ENCODE data around the gene MUC15. TPM values are rescaled to one million over a fixed set of nuclear protein-coding genes. Genes with fewer than 3 reads are reported as not detected.
"Not testable (repeated sequence)": the region's sequence is repeated elsewhere in the genome, so short reads cannot be mapped to it uniquely, and the experiment has no call there.

The MUC15 gene
- total and polyA plus RNA-seq, 2 experiments from 2014 or later, result not detected

DNA sequence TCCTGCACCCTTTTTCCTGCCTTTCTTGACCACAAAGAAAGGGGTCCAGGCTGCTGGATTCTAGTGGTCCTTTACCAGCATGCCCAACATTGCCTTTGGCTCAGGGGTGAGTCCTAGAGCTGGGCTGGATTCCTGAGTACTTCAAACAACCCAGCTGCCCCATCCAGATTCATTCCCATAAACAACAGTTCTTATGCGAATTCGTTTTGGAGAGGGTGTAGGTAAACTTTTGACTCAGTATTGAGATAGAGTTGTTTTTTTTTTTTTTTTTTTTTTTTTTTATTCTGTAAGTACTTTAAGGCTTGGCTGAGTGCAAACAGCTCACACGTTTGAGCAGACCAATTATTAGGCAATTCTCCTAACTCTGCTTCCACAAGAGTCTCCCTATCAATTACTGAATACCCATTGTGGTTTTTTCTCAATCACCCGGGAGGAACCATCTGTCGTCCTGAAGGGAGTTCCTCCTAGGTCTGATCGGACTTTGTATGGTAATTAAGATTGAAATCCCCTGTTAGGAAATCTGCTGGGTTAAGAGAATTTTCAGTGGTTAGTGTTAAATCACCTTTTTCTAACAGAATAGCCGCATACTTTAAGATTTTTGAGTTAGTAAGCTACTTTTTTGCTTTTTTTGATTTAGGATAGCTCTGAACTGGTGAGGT lies 23.3 kb upstream of the MUC15 start:
- H3K36me3 ChIP-seq (ENCODE audit: insufficient read depth); ATAC-seq; H3K36me3 Mint-ChIP-seq (ENCODE audit: low read depth); H3K4me1 Mint-ChIP-seq; H3K4me3 ChIP-seq; H3K27ac Mint-ChIP-seq; H3K27ac ChIP-seq (ENCODE audit: low read depth); H3K9me3 Mint-ChIP-seq; H4K20me1 ChIP-seq (replicated peaks; ENCODE audit: insufficient read depth); H2AFZ ChIP-seq; H3K27me3 Mint-ChIP-seq (ENCODE audit: insufficient read depth, low read depth, poor library complexity); H3F3A ChIP-seq (replicated peaks; ENCODE audit: low read depth); H3K9me2 ChIP-seq (ENCODE audit: insufficient read depth); H3K4me2 ChIP-seq; H3K79me2 ChIP-seq (replicated peaks; ENCODE audit: insufficient read depth); H3K27me3 ChIP-seq (ENCODE audit: insufficient read depth); DNase-seq (ENCODE audit: low spot score); H3K4me1 ChIP-seq (ENCODE audit: insufficient read depth); H3K4me3 Mint-ChIP-seq: not testable (repeated sequence)

GRCh38 chr11:26593691-26594090 lies 21.6 kb upstream of the MUC15 start:
- Histone ChIP-seq H2AFZ (no peak overlapping the region), H3K27ac (ENCODE audit: low read depth) (no peak overlapping the region), H3K36me3 (ENCODE audit: insufficient read depth) (no peaks in the 10 kb centered on the region), H3K9me2 (ENCODE audit: insufficient read depth) (no peaks in the 10 kb centered on the region), H3K27me3 (ENCODE audit: insufficient read depth) (no peaks in the 10 kb centered on the region), H4K20me1 (replicated peaks; ENCODE audit: insufficient read depth) (no peaks in the 10 kb centered on the region), H3K4me2 (no peak overlapping the region), H3K79me2 (replicated peaks; ENCODE audit: insufficient read depth) (no peaks in the 10 kb centered on the region), H3K4me3 (no peak overlapping the region), H3F3A (replicated peaks; ENCODE audit: low read depth) (no peaks in the 10 kb centered on the region), H3K4me1 (ENCODE audit: insufficient read depth) (peaks cover 4% of the 10 kb centered on the region; the same call in 1 of the 2 replicates)
- no peaks in the 10 kb centered on the region for H3K4me1 Mint-ChIP-seq
- no peak overlapping the region for H3K4me3 Mint-ChIP-seq
- H3K36me3 Mint-ChIP-seq (ENCODE audit: low read depth), result no peaks in the 10 kb centered on the region
- H3K27ac Mint-ChIP-seq, result no peak overlapping the region
- ATAC-seq, result no peak
- no peak for TF ChIP-seq REST (IDR thresholded peaks at IDR 0.05; ENCODE audit: unreplicated experiment)
- TF ChIP-seq POLR2AphosphoS5 (IDR thresholded peaks at IDR 0.05; ENCODE audit: low read depth), result no peak
- no peak for TF ChIP-seq EZH2 (IDR thresholded peaks at IDR 0.05; ENCODE audit: low read depth, unreplicated experiment)
- TF ChIP-seq STAT1 (IDR thresholded peaks at IDR 0.05; ENCODE audit: unreplicated experiment), result no peak
- no peak for TF ChIP-seq NANOG (IDR thresholded peaks at IDR 0.05; ENCODE audit: borderline replicate concordance)
- TF ChIP-seq CREB1 (CRISPR knock-in tag; IDR thresholded peaks at IDR 0.05; ENCODE audit: low read depth), result no peak
- TF ChIP-seq ZNF331 (CRISPR knock-in tag; IDR thresholded peaks at IDR 0.05; ENCODE audit: low read depth), result no peak
- no peak for TF ChIP-seq JUNB (IDR thresholded peaks at IDR 0.05; ENCODE audit: unreplicated experiment)
- TF ChIP-seq, protein P1, sequence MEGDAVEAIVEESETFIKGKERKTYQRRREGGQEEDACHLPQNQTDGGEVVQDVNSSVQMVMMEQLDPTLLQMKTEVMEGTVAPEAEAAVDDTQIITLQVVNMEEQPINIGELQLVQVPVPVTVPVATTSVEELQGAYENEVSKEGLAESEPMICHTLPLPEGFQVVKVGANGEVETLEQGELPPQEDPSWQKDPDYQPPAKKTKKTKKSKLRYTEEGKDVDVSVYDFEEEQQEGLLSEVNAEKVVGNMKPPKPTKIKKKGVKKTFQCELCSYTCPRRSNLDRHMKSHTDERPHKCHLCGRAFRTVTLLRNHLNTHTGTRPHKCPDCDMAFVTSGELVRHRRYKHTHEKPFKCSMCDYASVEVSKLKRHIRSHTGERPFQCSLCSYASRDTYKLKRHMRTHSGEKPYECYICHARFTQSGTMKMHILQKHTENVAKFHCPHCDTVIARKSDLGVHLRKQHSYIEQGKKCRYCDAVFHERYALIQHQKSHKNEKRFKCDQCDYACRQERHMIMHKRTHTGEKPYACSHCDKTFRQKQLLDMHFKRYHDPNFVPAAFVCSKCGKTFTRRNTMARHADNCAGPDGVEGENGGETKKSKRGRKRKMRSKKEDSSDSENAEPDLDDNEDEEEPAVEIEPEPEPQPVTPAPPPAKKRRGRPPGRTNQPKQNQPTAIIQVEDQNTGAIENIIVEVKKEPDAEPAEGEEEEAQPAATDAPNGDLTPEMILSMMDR (conservative IDR thresholded peaks at IDR 0.05; ENCODE audit: low read depth in 2 of 2), result no peak
- no peaks in the 10 kb centered on the region for H3K9me3 Mint-ChIP-seq
- no peak for DNase-seq (ENCODE audit: low spot score)
- H3K27me3 Mint-ChIP-seq (ENCODE audit: insufficient read depth, low read depth, poor library complexity), result no peaks in the 10 kb centered on the region

Measured in GM23338 (cell line).